ENCODE measurements around the gene PRDX3.

DNA sequence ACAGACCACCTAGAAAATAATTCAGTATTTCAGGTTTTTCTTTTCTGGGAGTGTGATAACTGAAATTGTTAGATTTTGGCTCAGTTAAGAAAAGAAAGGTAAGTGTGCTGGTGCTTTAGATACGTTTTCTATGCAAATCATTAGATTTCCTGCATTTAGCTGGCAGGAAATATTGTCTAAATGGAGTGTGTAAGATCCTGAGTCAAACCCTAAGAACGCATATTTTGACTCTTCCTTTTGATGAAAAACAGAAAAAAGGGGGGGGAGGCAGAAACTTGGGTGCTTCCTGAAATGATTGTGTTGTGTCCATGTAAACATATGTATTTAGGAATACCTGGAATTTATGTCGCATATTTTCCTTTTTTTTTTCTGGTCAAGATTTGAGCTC, 29.9 kb upstream of the PRDX3 start:
- TF ChIP-seq, protein P1, sequence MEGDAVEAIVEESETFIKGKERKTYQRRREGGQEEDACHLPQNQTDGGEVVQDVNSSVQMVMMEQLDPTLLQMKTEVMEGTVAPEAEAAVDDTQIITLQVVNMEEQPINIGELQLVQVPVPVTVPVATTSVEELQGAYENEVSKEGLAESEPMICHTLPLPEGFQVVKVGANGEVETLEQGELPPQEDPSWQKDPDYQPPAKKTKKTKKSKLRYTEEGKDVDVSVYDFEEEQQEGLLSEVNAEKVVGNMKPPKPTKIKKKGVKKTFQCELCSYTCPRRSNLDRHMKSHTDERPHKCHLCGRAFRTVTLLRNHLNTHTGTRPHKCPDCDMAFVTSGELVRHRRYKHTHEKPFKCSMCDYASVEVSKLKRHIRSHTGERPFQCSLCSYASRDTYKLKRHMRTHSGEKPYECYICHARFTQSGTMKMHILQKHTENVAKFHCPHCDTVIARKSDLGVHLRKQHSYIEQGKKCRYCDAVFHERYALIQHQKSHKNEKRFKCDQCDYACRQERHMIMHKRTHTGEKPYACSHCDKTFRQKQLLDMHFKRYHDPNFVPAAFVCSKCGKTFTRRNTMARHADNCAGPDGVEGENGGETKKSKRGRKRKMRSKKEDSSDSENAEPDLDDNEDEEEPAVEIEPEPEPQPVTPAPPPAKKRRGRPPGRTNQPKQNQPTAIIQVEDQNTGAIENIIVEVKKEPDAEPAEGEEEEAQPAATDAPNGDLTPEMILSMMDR (IDR thresholded peaks at IDR 0.05), result no peak
- no peak for TF ChIP-seq POLR2A (IDR thresholded peaks at IDR 0.05)
